Measurements from ENCODE around the gene SRPK2.
A peak's percentile ranks its signal among the peaks of the same experiment; 100 is the strongest.

Gene SRPK2

DNA sequence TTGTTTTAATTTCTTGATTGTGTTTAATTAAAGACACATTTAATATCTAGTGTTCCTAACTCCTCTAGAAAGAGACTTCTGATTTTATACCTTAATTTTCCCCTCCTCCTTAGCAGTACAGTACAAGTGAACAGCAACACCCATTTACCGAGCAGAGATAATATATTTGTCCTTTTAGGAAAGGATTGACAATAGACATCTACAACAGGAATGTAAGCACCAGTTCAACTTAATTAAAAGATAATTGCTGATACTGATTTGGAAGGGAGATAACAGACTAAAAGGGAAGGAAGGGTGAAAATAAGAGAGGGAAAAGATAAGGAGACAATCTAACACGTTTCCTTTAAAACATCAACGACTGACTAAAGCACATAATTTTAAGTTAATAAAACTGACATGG, 119.3 kb downstream of the SRPK2 start (continued):
- TF ChIP-seq, protein P1, sequence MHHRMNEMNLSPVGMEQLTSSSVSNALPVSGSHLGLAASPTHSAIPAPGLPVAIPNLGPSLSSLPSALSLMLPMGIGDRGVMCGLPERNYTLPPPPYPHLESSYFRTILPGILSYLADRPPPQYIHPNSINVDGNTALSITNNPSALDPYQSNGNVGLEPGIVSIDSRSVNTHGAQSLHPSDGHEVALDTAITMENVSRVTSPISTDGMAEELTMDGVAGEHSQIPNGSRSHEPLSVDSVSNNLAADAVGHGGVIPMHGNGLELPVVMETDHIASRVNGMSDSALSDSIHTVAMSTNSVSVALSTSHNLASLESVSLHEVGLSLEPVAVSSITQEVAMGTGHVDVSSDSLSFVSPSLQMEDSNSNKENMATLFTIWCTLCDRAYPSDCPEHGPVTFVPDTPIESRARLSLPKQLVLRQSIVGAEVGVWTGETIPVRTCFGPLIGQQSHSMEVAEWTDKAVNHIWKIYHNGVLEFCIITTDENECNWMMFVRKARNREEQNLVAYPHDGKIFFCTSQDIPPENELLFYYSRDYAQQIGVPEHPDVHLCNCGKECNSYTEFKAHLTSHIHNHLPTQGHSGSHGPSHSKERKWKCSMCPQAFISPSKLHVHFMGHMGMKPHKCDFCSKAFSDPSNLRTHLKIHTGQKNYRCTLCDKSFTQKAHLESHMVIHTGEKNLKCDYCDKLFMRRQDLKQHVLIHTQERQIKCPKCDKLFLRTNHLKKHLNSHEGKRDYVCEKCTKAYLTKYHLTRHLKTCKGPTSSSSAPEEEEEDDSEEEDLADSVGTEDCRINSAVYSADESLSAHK (tag by site-specific recombination; IDR thresholded peaks at IDR 0.05) = no peak
- TF ChIP-seq ZNF558 (tag by site-specific recombination; IDR thresholded peaks at IDR 0.05) = no peak
- TF ChIP-seq ZNF654 (tag by site-specific recombination; IDR thresholded peaks at IDR 0.05; ENCODE audit: low read depth) = no peak
- no peak for TF ChIP-seq ZNF571 (tag by site-specific recombination; IDR thresholded peaks at IDR 0.05)
- TF ChIP-seq, protein P2, sequence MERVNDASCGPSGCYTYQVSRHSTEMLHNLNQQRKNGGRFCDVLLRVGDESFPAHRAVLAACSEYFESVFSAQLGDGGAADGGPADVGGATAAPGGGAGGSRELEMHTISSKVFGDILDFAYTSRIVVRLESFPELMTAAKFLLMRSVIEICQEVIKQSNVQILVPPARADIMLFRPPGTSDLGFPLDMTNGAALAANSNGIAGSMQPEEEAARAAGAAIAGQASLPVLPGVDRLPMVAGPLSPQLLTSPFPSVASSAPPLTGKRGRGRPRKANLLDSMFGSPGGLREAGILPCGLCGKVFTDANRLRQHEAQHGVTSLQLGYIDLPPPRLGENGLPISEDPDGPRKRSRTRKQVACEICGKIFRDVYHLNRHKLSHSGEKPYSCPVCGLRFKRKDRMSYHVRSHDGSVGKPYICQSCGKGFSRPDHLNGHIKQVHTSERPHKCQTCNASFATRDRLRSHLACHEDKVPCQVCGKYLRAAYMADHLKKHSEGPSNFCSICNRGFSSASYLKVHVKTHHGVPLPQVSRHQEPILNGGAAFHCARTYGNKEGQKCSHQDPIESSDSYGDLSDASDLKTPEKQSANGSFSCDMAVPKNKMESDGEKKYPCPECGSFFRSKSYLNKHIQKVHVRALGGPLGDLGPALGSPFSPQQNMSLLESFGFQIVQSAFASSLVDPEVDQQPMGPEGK (tag by site-specific recombination; IDR thresholded peaks at IDR 0.05) = no peak
- TF ChIP-seq ZNF24 (tag by site-specific recombination; IDR thresholded peaks at IDR 0.05) = no peak
- TF ChIP-seq ZNF521 (tag by site-specific recombination; IDR thresholded peaks at IDR 0.05) = no peak
- TF ChIP-seq ZNF621 (tag by site-specific recombination; IDR thresholded peaks at IDR 0.05) = no peak
- TF ChIP-seq, protein P3, sequence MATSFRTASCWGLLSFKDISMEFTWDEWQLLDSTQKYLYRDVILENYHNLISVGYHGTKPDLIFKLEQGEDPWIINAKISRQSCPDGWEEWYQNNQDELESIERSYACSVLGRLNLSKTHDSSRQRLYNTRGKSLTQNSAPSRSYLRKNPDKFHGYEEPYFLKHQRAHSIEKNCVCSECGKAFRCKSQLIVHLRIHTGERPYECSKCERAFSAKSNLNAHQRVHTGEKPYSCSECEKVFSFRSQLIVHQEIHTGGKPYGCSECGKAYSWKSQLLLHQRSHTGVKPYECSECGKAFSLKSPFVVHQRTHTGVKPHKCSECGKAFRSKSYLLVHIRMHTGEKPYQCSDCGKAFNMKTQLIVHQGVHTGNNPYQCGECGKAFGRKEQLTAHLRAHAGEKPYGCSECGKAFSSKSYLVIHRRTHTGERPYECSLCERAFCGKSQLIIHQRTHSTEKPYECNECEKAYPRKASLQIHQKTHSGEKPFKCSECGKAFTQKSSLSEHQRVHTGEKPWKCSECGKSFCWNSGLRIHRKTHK (tag by site-specific recombination; IDR thresholded peaks at IDR 0.05) = no peak
- TF ChIP-seq, protein P4, sequence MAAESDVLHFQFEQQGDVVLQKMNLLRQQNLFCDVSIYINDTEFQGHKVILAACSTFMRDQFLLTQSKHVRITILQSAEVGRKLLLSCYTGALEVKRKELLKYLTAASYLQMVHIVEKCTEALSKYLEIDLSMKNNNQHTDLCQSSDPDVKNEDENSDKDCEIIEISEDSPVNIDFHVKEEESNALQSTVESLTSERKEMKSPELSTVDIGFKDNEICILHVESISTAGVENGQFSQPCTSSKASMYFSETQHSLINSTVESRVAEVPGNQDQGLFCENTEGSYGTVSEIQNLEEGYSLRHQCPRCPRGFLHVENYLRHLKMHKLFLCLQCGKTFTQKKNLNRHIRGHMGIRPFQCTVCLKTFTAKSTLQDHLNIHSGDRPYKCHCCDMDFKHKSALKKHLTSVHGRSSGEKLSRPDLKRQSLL (tag by site-specific recombination; IDR thresholded peaks at IDR 0.05) = no peak
- no peak for TF ChIP-seq ZNF510 (tag by site-specific recombination; IDR thresholded peaks at IDR 0.05; ENCODE audit: insufficient replicate concordance)
- TF ChIP-seq REPIN1 (tag by site-specific recombination; IDR thresholded peaks at IDR 0.05; ENCODE audit: low read depth) = no peak
- no peak for TF ChIP-seq ZNF114 (tag by site-specific recombination; IDR thresholded peaks at IDR 0.05)
- no peak for TF ChIP-seq IKZF3 (tag by site-specific recombination; IDR thresholded peaks at IDR 0.05)
- TF ChIP-seq ZNF423 (tag by site-specific recombination; IDR thresholded peaks at IDR 0.05) = no peak
- no peak for TF ChIP-seq YY1 (tag by site-specific recombination; IDR thresholded peaks at IDR 0.05)
- TF ChIP-seq OVOL3 (tag by site-specific recombination; IDR thresholded peaks at IDR 0.05) = no peak
- TF ChIP-seq FEZF1 (tag by site-specific recombination; IDR thresholded peaks at IDR 0.05) = peak; percentile 88
- no peak for TF ChIP-seq MEIS1 (CRISPR knock-in tag; IDR thresholded peaks at IDR 0.05; ENCODE audit: borderline replicate concordance)
- no peak for TF ChIP-seq ZNF223 (tag by site-specific recombination; IDR thresholded peaks at IDR 0.05)
- TF ChIP-seq BCL11B (tag by site-specific recombination; IDR thresholded peaks at IDR 0.05; ENCODE audit: low read depth) = no peak
- no peak for TF ChIP-seq ZNF768 (tag by site-specific recombination; IDR thresholded peaks at IDR 0.05)
- no peak for TF ChIP-seq ZNF202 (tag by site-specific recombination; IDR thresholded peaks at IDR 0.05; ENCODE audit: borderline replicate concordance)
- TF ChIP-seq KLF7 (tag by site-specific recombination; IDR thresholded peaks at IDR 0.05; ENCODE audit: borderline replicate concordance) = no peak
- no peak for TF ChIP-seq SALL2 (tag by site-specific recombination; IDR thresholded peaks at IDR 0.05; ENCODE audit: borderline replicate concordance)
- no peak for TF ChIP-seq ZNF600 (tag by site-specific recombination; IDR thresholded peaks at IDR 0.05)
- no peak for TF ChIP-seq ZNF311 (tag by site-specific recombination; IDR thresholded peaks at IDR 0.05; ENCODE audit: borderline replicate concordance)
- TF ChIP-seq, protein P5, sequence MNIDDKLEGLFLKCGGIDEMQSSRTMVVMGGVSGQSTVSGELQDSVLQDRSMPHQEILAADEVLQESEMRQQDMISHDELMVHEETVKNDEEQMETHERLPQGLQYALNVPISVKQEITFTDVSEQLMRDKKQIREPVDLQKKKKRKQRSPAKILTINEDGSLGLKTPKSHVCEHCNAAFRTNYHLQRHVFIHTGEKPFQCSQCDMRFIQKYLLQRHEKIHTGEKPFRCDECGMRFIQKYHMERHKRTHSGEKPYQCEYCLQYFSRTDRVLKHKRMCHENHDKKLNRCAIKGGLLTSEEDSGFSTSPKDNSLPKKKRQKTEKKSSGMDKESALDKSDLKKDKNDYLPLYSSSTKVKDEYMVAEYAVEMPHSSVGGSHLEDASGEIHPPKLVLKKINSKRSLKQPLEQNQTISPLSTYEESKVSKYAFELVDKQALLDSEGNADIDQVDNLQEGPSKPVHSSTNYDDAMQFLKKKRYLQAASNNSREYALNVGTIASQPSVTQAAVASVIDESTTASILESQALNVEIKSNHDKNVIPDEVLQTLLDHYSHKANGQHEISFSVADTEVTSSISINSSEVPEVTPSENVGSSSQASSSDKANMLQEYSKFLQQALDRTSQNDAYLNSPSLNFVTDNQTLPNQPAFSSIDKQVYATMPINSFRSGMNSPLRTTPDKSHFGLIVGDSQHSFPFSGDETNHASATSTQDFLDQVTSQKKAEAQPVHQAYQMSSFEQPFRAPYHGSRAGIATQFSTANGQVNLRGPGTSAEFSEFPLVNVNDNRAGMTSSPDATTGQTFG (tag by site-specific recombination; IDR thresholded peaks at IDR 0.05; ENCODE audit: borderline replicate concordance) = no peak
- TF ChIP-seq KLF1 (tag by site-specific recombination; IDR thresholded peaks at IDR 0.05) = no peak
- 0 out of 2 replicates have a peak, but pooled peaks have one; percentile 13 for TF ChIP-seq ZNF335 (tag by site-specific recombination; conservative IDR thresholded peaks at IDR 0.05)
- TF ChIP-seq ZNF433 (tag by site-specific recombination; IDR thresholded peaks at IDR 0.05; ENCODE audit: low read depth) = no peak
- 0 out of 2 replicates have a peak, but pooled peaks have one; percentile 6 for TF ChIP-seq ZBTB1 (tag by site-specific recombination; IDR thresholded peaks at IDR 0.05)
- TF ChIP-seq ZNF366 (tag by site-specific recombination; conservative IDR thresholded peaks at IDR 0.05) = peak; percentile 76
- no peak for TF ChIP-seq RBAK (tag by site-specific recombination; IDR thresholded peaks at IDR 0.05)

Measured in HEK293 (cell line).